H1 (cell line): ENCODE results near the gene NOS1AP. TPM values are rescaled to one million over a fixed set of nuclear protein-coding genes. Genes with fewer than 3 reads are reported as not detected.

Experiments used
- BCL11A ChIP-seq, 2 experiments: IDR thresholded peaks; one replicate each; pipeline ENCODE4 v1.6.1; 2011; ENCODE audit warnings: low read depth in 2 of 2, low read length in 2 of 2, mild to moderate bottlenecking in 2 of 2
- CEBPB ChIP-seq: IDR thresholded peaks from 2 replicates; pipeline ENCODE4 v1.6.1; 2012; ENCODE audit warnings: low read depth, low read length
- CHD2 ChIP-seq: IDR thresholded peaks from 2 replicates; pipeline ENCODE4 v1.6.1; 2012; ENCODE audit warnings: low read length, improper control_type of control experiment
- MAFK ChIP-seq: IDR thresholded peaks from 2 replicates; pipeline ENCODE4 v1.6.1; 2012; ENCODE audit warnings: low read depth, mild to moderate bottlenecking, improper control_type of control experiment, low read length
- NRF1 ChIP-seq: IDR thresholded peaks from 2 replicates; pipeline ENCODE4 v1.6.1; 2011; ENCODE audit warnings: mild to moderate bottlenecking, low read depth, low read length, improper control_type of control experiment
- SAP30 ChIP-seq: fragments of 300-600 bp; sonication (generic); IDR thresholded peaks from 2 replicates; pipeline ENCODE4 v1.7.1; 2012; ENCODE audit warnings: low read length, moderate library complexity, mild to moderate bottlenecking, inconsistent platforms; ENCODE audit not compliant: insufficient read depth, insufficient replicate concordance
- SIX5 ChIP-seq: IDR thresholded peaks from 2 replicates; pipeline ENCODE4 v1.6.1; 2011; ENCODE audit warnings: mild to moderate bottlenecking, low read depth, low read length
- SRF ChIP-seq: IDR thresholded peaks from 2 replicates; pipeline ENCODE4 v1.6.1; 2011; ENCODE audit warnings: mild to moderate bottlenecking, low read depth, low read length, moderate library complexity
- polyA plus RNA-seq, 7 experiments: library from polyadenylated mRNA; depleted of rRNA in 3 of 7; stranded (reverse) in 5 of 7; unstranded in 2 of 7; fragments of >200 nt in 5 of 7; fragments of 200-250 nt in 2 of 7; gene quantifications; 1 replicate in 5 of 7; 2 replicates in 1 of 7; 4 replicates in 1 of 7; pipeline versions ENCODE4 v1.2.1 to v1.2.3, GENCODE V29; 2011 to 2013; ENCODE audit warnings: missing spikeins in 2 of 7, mixed read lengths in 2 of 7
- total RNA-seq: library from RNA; stranded (reverse); fragmentation: NEBNext Ultra II Directional; extraction: Animal tissue kit (Norgen Biotek cat#: 25700); gene quantifications from 2 replicates; pipeline ENCODE4 v1.2.1, GENCODE V29; 2021
- TF ChIP-seq, protein P1 (sequence below): fragments of 300-600 bp; sonication (generic); IDR thresholded peaks from 2 replicates; pipeline ENCODE4 v1.7.1; 2012; ENCODE audit warnings: low read length, moderate library complexity, mild to moderate bottlenecking, inconsistent platforms; ENCODE audit not compliant: insufficient replicate concordance
- TF ChIP-seq, protein P2 (sequence below): IDR thresholded peaks from 2 replicates; pipeline ENCODE4 v1.6.1; 2012; ENCODE audit warnings: low read length, inconsistent platforms

NOS1AP gene
- total and polyA plus RNA-seq, 2 of the 8 experiments (the other 6 are each of a cell fraction or from before 2014, with no cell fraction given): 2.4 to 12.1 TPM

DNA sequence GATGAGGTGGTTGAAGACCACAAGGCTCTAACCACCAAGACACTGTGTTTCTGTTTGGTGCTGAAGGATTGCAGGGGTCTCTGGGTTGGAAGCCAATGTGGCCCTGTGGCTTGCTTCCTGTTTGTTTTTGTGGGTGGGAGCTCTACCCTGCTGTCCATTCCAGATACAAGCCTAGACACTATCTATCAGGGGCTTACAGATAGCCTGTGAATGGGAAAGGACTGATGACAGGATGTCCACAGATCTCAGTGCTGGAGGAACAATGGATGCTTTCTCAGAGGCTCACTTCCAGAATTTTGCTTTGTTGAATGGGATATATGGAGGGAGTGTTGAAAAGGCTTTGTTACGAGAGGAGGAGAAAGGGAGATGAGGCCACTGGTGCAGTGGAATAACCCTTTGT is 69.7 kb downstream of the NOS1AP start (continued):
- TF ChIP-seq, protein P1, sequence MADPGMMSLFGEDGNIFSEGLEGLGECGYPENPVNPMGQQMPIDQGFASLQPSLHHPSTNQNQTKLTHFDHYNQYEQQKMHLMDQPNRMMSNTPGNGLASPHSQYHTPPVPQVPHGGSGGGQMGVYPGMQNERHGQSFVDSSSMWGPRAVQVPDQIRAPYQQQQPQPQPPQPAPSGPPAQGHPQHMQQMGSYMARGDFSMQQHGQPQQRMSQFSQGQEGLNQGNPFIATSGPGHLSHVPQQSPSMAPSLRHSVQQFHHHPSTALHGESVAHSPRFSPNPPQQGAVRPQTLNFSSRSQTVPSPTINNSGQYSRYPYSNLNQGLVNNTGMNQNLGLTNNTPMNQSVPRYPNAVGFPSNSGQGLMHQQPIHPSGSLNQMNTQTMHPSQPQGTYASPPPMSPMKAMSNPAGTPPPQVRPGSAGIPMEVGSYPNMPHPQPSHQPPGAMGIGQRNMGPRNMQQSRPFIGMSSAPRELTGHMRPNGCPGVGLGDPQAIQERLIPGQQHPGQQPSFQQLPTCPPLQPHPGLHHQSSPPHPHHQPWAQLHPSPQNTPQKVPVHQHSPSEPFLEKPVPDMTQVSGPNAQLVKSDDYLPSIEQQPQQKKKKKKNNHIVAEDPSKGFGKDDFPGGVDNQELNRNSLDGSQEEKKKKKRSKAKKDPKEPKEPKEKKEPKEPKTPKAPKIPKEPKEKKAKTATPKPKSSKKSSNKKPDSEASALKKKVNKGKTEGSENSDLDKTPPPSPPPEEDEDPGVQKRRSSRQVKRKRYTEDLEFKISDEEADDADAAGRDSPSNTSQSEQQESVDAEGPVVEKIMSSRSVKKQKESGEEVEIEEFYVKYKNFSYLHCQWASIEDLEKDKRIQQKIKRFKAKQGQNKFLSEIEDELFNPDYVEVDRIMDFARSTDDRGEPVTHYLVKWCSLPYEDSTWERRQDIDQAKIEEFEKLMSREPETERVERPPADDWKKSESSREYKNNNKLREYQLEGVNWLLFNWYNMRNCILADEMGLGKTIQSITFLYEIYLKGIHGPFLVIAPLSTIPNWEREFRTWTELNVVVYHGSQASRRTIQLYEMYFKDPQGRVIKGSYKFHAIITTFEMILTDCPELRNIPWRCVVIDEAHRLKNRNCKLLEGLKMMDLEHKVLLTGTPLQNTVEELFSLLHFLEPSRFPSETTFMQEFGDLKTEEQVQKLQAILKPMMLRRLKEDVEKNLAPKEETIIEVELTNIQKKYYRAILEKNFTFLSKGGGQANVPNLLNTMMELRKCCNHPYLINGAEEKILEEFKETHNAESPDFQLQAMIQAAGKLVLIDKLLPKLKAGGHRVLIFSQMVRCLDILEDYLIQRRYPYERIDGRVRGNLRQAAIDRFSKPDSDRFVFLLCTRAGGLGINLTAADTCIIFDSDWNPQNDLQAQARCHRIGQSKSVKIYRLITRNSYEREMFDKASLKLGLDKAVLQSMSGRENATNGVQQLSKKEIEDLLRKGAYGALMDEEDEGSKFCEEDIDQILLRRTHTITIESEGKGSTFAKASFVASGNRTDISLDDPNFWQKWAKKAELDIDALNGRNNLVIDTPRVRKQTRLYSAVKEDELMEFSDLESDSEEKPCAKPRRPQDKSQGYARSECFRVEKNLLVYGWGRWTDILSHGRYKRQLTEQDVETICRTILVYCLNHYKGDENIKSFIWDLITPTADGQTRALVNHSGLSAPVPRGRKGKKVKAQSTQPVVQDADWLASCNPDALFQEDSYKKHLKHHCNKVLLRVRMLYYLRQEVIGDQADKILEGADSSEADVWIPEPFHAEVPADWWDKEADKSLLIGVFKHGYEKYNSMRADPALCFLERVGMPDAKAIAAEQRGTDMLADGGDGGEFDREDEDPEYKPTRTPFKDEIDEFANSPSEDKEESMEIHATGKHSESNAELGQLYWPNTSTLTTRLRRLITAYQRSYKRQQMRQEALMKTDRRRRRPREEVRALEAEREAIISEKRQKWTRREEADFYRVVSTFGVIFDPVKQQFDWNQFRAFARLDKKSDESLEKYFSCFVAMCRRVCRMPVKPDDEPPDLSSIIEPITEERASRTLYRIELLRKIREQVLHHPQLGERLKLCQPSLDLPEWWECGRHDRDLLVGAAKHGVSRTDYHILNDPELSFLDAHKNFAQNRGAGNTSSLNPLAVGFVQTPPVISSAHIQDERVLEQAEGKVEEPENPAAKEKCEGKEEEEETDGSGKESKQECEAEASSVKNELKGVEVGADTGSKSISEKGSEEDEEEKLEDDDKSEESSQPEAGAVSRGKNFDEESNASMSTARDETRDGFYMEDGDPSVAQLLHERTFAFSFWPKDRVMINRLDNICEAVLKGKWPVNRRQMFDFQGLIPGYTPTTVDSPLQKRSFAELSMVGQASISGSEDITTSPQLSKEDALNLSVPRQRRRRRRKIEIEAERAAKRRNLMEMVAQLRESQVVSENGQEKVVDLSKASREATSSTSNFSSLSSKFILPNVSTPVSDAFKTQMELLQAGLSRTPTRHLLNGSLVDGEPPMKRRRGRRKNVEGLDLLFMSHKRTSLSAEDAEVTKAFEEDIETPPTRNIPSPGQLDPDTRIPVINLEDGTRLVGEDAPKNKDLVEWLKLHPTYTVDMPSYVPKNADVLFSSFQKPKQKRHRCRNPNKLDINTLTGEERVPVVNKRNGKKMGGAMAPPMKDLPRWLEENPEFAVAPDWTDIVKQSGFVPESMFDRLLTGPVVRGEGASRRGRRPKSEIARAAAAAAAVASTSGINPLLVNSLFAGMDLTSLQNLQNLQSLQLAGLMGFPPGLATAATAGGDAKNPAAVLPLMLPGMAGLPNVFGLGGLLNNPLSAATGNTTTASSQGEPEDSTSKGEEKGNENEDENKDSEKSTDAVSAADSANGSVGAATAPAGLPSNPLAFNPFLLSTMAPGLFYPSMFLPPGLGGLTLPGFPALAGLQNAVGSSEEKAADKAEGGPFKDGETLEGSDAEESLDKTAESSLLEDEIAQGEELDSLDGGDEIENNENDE: no peak
- TF ChIP-seq SIX5 (no peak), SRF (no peak), CEBPB (no peak), BCL11A (IDR thresholded peaks at IDR 0.05; ENCODE audit: low read depth in 2 of 2, low read length in 2 of 2) (no peak), SAP30 (no peak), NRF1 (no peak), MAFK (no peak), CHD2 (no peak)
- TF ChIP-seq, protein P2, sequence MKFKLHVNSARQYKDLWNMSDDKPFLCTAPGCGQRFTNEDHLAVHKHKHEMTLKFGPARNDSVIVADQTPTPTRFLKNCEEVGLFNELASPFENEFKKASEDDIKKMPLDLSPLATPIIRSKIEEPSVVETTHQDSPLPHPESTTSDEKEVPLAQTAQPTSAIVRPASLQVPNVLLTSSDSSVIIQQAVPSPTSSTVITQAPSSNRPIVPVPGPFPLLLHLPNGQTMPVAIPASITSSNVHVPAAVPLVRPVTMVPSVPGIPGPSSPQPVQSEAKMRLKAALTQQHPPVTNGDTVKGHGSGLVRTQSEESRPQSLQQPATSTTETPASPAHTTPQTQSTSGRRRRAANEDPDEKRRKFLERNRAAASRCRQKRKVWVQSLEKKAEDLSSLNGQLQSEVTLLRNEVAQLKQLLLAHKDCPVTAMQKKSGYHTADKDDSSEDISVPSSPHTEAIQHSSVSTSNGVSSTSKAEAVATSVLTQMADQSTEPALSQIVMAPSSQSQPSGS: no peak
